DND-41 (cell line): ENCODE data around the gene BAG1.

Experiments used
- ATAC-seq: fragments of 200-7000 bp; cut with Tn5 transposase; 3 replicates; pipeline ENCODE4 v1.9.1; 2021; ENCODE audit warnings: low read depth; ENCODE audit not compliant: insufficient read depth
- DNase-seq: peaks from one replicate; pipeline ENCODE4 v3.0.0-alpha.2; 2020
- H2AFZ ChIP-seq: 2 replicates; pipeline ENCODE4 v1.6.0; 2012; ENCODE audit warnings: low read depth, low read length
- H3K27ac ChIP-seq: 2 replicates; pipeline ENCODE4 v1.5.1; 2012; ENCODE audit warnings: low read length, inconsistent platforms
- H3K27me3 ChIP-seq: fragments of 200-600 bp; sonication (generic); 2 replicates; pipeline ENCODE4 v1.6.0; 2012; ENCODE audit warnings: low read length, mild to moderate bottlenecking, inconsistent platforms; ENCODE audit not compliant: insufficient read depth, poor library complexity
- H3K36me3 ChIP-seq: 2 replicates; pipeline ENCODE4 v1.5.1; 2012; ENCODE audit warnings: low read length, inconsistent platforms; ENCODE audit not compliant: insufficient read depth
- H3K4me1 ChIP-seq: 2 replicates; pipeline ENCODE4 v1.5.1; 2012; ENCODE audit warnings: mild to moderate bottlenecking, low read length; ENCODE audit not compliant: insufficient read depth
- H3K4me2 ChIP-seq: 2 replicates; pipeline ENCODE4 v1.6.0; 2012; ENCODE audit warnings: mild to moderate bottlenecking, moderate library complexity, low read length, inconsistent platforms; ENCODE audit not compliant: insufficient read depth
- H3K4me3 ChIP-seq, 2 experiments: fragments of 200-600 bp in 1 of 2; shearing (Covaris generic) in 1 of 2; 2 replicates each; pipeline ENCODE4 v1.5.1; 2012 to 2016; ENCODE audit warnings: inconsistent platforms in 2 of 2, low read length in 2 of 2, mild to moderate bottlenecking in 2 of 2, low read depth in 1 of 2, moderate library complexity in 1 of 2
- H3K79me2 ChIP-seq: 2 replicates; pipeline ENCODE4 v1.6.0; 2012; ENCODE audit warnings: low read length, inconsistent platforms; ENCODE audit not compliant: insufficient read depth
- H3K9ac ChIP-seq: 2 replicates; pipeline ENCODE4 v1.6.0; 2012; ENCODE audit warnings: low read depth, mild to moderate bottlenecking, inconsistent platforms, low read length, moderate library complexity
- H3K9me3 ChIP-seq: 2 replicates; pipeline ENCODE4 v1.5.1; 2012; ENCODE audit warnings: low read length, moderate library complexity, mild to moderate bottlenecking, inconsistent platforms; ENCODE audit not compliant: insufficient read depth, severe bottlenecking
- H4K20me1 ChIP-seq: 2 replicates; pipeline ENCODE4 v1.6.0; 2012; ENCODE audit warnings: low read length; ENCODE audit not compliant: insufficient read depth
- CTCF ChIP-seq: IDR thresholded peaks from 2 replicates; pipeline ENCODE4 v1.5.1; 2012; ENCODE audit warnings: borderline replicate concordance, low read length, moderate library complexity, mild to moderate bottlenecking; ENCODE audit not compliant: poor library complexity, severe bottlenecking; ENCODE audit errors: extremely low read depth
- EZH2 ChIP-seq: IDR thresholded peaks from 3 replicates; pipeline ENCODE4 v1.6.1; 2012; ENCODE audit warnings: borderline replicate concordance, low read depth, mild to moderate bottlenecking, moderate library complexity, low read length, inconsistent platforms; ENCODE audit not compliant: severe bottlenecking

Gene BAG1

GRCh38 chr9:33285502-33285901 lies 21.0 kb upstream of the BAG1 start:
- Histone ChIP-seq H3K36me3 (peaks cover 20% of the 10 kb centered on the region; the same call in 1 of the 2 replicates), H3K27ac (no peak overlapping the region), H3K79me2 (peaks cover 2% of the 10 kb centered on the region), H3K4me1 (peaks cover 10% of the 10 kb centered on the region), H3K27me3 (no peaks in the 10 kb centered on the region), H3K4me3 (no peak overlapping the region), H2AFZ (no peak overlapping the region), H3K4me2 (no peak overlapping the region), H4K20me1 (no peaks in the 10 kb centered on the region), H3K9me3 (no peaks in the 10 kb centered on the region), H3K9ac (no peak overlapping the region)
- TF ChIP-seq EZH2 (no peak), CTCF (no peak)
- ATAC-seq (no peak), DNase-seq (no peak)

DNA sequence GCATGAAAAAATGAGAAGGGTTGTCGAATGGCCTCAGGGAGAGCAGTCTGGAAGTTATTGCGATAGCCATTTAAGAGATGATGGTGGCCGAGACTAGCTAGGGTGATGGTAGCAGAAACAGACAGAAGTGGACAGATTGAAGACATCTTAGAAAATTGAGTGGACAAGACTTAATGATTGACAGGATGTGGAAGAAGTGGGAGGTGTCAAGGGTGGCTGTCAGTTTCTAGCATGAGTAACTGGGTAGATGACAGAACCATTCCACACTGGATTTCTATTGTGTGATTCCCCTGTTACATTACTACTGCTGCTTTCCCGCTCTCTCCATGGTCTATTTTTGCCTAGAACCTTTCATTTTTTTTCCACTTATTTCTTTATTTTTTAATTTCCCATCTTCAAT lies 13.0 kb upstream of the BAG1 start:
- H3K4me1 ChIP-seq = no peaks in the 10 kb centered on the region
- no peaks in the 10 kb centered on the region for H4K20me1 ChIP-seq
- no peaks in the 10 kb centered on the region for H3K79me2 ChIP-seq
- no peak overlapping the region for H3K9ac ChIP-seq
- no peaks in the 10 kb centered on the region for H3K9me3 ChIP-seq
- no peak overlapping the region for H3K4me2 ChIP-seq
- H3K27me3 ChIP-seq = no peaks in the 10 kb centered on the region
- TF ChIP-seq EZH2 = no peak
- no peak for TF ChIP-seq CTCF
- DNase-seq (no peak), ATAC-seq (no peak)
- no peak overlapping the region for H2AFZ ChIP-seq
- H3K36me3 ChIP-seq = peaks cover 79% of the 10 kb centered on the region
- H3K4me3 ChIP-seq = no peak overlapping the region
- no peak overlapping the region for H3K27ac ChIP-seq

DNA sequence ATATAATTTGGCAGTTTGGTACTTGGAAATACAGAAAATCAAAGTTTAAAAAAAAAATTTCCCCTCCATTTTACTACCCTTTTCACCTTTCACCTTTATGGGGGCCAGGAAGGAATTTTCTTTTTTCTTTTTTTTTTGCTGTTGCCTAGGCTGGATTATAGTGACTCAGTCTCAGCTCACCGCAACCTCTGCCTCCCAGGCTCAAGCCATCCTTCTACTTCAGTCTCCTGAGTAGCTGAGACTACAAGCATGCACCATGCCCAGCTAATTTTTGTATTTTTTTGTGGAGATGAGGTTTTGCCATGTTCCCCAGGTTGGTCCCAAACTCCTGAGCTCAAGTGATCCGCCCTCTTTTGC lies 9.4 kb upstream of the BAG1 start:
- no peak overlapping the region for H3K4me3 ChIP-seq
- H3K27ac ChIP-seq = no peak overlapping the region
- ATAC-seq (no peak), DNase-seq (no peak)
- no peak overlapping the region for H3K4me2 ChIP-seq
- H3K27me3 ChIP-seq = no peaks in the 10 kb centered on the region
- no peak overlapping the region for H2AFZ ChIP-seq
- H3K79me2 ChIP-seq = no peaks in the 10 kb centered on the region
- no peak for TF ChIP-seq CTCF
- no peak for TF ChIP-seq EZH2
- H3K36me3 ChIP-seq = peaks cover 79% of the 10 kb centered on the region
- H3K4me1 ChIP-seq = no peaks in the 10 kb centered on the region
- H4K20me1 ChIP-seq = no peaks in the 10 kb centered on the region
- H3K9ac ChIP-seq = no peak overlapping the region
- H3K9me3 ChIP-seq = no peaks in the 10 kb centered on the region

- H3K9ac ChIP-seq = no peak overlapping the region
- H3K4me2 ChIP-seq = no peak overlapping the region
- DNase-seq (no peak), ATAC-seq (no peak)
- H3K79me2 ChIP-seq = no peaks in the 10 kb centered on the region
- H3K36me3 ChIP-seq = peaks cover 74% of the 10 kb centered on the region
- no peaks in the 10 kb centered on the region for H3K27me3 ChIP-seq
- no peaks in the 10 kb centered on the region for H4K20me1 ChIP-seq
- no peaks in the 10 kb centered on the region for H3K4me1 ChIP-seq
- no peak overlapping the region for H2AFZ ChIP-seq
- no peak overlapping the region for H3K27ac ChIP-seq
- no peak overlapping the region for H3K4me3 ChIP-seq
- no peak for TF ChIP-seq EZH2
- TF ChIP-seq CTCF = no peak
- H3K9me3 ChIP-seq = no peaks in the 10 kb centered on the region
Measured at GRCh38 chr9:33273266-33273971, 8.9 kb upstream of the BAG1 start.
